ENCODE measurements around the gene COL4A2.
"Not testable (repeated sequence)": the region's sequence is repeated elsewhere in the genome, so short reads cannot be mapped to it uniquely, and the experiment has no call there.

Gene COL4A2

GRCh38 chr13:110496281-110496680 lies 189.2 kb downstream of the COL4A2 start:
- no peak for DNase-seq (ENCODE audit: low read depth)

DNA sequence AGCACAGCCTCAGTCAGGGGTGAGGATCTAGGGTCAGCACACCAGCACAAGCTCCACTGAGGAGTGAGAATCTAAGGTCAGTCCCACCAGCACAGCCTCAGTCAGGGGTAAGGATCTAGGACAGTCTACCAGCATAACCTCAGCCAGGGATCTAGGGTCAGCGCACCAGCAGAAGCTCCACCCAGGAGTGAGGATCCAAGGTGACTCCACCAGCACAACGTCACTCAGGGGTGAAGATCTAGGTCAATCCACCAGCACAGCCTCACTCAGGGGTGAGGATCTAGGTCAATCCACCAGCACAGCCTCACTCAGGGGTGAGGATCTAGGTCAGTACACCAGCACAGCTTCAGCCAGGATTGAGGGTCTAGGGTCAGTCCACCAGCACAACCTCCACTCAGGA lies 189.9 kb downstream of the COL4A2 start:
- no peak for DNase-seq (ENCODE audit: low read depth)

GRCh38 chr13:110497896-110498295 lies 190.8 kb downstream of the COL4A2 start:
- not testable (repeated sequence) for DNase-seq (ENCODE audit: low read depth)

DNA sequence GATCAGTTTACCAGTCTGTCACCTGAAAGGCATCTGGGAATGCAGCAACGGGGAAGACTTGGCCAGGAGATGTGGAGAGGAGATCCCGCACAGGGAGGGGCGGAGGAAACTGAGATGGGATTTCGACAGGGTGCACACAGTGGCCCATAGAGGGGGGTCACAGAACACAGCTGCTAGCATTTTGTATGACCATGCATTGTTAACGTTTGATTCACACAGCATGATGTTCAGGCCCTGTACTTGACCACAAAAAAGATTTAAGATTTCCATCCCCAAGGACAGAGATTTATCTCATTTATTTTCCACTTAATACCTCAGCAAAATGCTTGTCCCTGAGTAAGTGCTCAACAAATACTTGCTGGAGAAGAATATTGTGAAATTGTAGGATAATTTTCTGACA lies 191.2 kb downstream of the COL4A2 start:
- DNase-seq (ENCODE audit: low read depth) = no peak

- no peak for DNase-seq (ENCODE audit: low read depth)
These were observed 191.7 kb downstream of the COL4A2 start for GRCh38 chr13:110498765-110499164.

DNA sequence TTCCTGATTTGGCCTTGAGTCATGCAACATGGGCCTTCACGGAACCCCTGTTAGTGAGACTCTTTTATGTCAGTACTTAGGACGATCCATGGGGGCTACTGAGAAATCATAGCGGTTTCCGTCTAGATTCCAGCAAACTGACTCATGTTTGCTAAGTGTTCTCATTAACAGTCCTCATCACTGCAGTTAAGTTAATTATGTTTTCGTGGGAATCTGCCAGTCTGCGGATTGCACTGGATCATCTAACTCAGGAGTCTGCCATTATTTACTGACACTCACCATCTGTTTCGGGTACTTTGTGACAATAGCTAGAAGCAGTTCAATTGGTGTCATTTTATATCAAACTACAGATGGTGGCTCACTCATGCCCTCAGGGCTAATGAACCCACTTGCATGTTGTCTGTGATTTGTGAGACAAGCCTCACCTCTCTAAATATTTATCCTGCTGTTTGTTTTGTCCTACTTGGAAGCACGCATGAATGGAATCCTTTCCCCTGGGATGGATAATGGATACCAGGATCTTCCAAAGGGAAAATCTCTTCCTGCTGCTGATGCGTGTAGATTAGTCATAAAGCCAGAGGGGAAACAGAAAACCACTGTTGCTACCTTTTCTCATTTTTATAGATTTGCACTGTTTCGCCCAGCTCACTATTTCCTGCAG lies 192.7 kb downstream of the COL4A2 start:
- no peak for DNase-seq (ENCODE audit: low read depth)

- no peak for DNase-seq (ENCODE audit: low read depth)
These were observed 193.3 kb downstream of the COL4A2 start for GRCh38 chr13:110500341-110500740.

DNA sequence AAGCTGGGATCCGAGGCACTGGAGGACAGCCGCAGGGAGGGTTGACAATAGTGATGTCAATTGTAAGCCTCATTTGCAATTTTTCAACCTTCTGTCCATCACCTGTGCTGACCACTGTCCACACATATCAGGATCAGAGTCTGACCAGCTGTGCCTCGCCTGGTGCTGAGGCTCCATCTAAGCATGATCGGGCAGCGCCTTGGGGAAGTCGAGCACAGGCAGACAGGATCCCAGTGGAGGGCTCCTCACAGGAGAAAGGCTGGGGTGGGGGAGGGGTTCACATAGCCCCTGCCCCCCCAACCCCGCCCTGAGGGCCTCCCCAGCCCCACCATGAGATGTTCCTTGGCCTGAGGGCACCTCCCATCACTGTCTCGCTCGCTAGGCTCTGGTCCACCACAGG lies 194.1 kb downstream of the COL4A2 start:
- no peak for DNase-seq (ENCODE audit: low read depth)

DNA sequence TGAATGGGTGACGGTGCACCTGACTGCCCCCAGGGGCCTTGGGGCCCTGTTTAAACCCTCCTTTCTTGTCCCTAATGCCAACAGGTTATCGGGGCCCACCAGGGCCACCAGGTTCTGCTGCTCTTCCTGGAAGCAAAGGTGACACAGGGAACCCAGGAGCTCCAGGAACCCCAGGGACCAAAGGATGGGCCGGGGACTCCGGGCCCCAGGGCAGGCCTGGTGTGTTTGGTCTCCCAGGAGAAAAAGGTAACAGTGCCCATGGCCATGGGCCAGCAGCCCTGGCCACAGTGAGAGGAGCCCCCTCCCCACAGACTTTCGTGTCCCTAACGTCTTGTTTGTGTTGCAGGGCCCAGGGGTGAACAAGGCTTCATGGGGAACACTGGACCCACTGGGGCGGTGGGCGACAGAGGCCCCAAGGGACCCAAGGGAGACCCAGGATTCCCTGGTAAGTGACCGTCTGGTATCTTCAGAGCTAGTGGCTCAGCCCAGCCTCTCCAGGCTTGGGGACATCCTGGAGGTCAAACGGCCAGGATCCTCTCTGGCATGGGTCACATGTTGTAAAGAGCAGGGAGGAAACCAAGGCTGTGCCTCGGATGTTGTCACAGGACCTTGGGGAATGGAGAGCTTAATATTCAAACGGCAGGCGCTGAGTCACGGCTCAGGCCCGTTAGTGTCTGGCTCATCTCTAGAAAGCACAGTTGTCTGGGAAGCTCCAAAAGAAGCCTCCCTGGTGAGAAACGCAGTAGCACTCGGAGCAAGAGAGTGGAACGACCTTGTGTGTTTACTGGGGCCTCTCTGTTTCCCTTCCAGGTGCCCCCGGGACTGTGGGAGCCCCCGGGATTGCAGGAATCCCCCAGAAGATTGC lies 196.2 kb downstream of the COL4A2 start:
- DNase-seq (ENCODE audit: low read depth) = no peak

GRCh38 chr13:110503979-110504499 lies 197.0 kb downstream of the COL4A2 start:
- no peak for DNase-seq (ENCODE audit: low read depth)

- no peak for DNase-seq (ENCODE audit: low read depth)
These were observed 198.5 kb downstream of the COL4A2 start for GRCh38 chr13:110505594-110505993.

- DNase-seq (ENCODE audit: low read depth) = no peak
These were observed 199.3 kb downstream of the COL4A2 start for GRCh38 chr13:110506396-110506795.

- DNase-seq (ENCODE audit: low read depth) = no peak
These were observed 199.9 kb downstream of the COL4A2 start for GRCh38 chr13:110506859-110507566.

DNA sequence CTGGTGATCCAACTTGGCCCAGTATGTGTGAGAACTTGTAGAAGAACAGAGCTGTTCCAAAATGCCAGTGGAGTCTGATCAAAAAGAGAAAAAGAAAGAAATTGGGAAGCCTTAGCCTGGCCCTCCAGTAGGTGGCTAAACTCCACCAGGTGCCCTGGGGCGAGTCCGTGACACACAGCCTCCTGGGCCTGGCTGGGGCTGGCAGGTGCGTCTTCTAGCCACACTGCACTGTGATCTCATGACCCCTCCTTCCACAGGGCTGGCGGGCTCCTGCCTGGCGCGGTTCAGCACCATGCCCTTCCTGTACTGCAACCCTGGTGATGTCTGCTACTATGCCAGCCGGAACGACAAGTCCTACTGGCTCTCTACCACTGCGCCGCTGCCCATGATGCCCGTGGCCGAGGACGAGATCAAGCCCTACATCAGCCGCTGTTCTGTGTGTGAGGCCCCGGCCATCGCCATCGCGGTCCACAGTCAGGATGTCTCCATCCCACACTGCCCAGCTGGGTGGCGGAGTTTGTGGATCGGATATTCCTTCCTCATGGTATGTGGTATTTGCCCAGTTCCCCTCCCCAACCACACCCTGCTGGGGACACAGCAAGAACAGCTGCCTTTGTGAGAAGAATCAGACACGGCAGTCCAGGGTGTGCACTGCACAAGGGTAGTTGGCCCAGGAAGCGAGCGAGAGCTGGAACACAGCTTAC lies 200.7 kb downstream of the COL4A2 start:
- no peak for DNase-seq (ENCODE audit: low read depth)

DNA sequence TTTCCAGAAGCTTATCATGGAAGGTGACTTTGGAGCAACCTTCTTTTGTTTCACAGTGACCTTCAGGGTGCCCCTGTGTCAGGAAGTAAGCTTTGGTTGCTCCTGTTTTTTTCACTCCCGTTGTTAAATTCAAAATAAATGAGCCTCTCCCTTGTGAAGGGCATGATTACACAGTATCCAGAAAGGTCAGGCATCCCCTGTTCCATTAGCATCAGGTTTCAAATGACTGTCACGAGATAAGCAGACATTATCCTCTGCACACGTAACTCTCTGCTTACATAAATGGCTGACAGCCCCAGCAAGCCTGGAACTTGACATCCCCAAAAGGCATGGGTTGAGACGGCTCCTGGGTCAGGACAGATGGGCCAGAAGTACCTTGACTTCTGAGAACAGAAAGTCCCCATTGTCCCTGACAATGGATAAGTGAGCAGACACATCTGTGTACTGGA lies 202.4 kb downstream of the COL4A2 start:
- DNase-seq (ENCODE audit: low read depth) = no peak

- DNase-seq (ENCODE audit: low read depth) = no peak
These were observed 203.1 kb downstream of the COL4A2 start for GRCh38 chr13:110509971-110510786.

DNA sequence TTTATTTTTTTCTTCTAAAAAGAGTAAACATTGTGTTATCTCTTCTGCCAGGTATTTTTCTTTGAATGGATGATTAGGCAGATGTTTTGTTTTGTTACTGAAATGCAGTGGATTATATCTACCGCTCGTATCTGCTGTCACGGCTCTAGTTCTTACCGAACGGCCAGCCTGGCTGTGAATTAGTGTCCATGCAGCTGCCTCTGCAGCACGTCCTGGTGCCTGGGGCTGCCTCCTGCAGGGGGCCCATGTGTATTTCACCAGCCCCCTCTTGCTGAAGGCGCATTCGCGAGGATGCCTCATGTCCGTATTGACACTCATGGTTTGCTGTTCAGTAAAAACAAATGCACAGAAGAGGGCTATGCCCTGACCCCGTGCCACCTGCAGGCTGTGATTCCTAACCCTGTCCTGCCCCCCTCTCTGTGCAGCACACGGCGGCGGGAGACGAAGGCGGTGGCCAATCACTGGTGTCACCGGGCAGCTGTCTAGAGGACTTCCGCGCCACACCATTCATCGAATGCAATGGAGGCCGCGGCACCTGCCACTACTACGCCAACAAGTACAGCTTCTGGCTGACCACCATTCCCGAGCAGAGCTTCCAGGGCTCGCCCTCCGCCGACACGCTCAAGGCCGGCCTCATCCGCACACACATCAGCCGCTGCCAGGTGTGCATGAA lies 204.6 kb downstream of the COL4A2 start:
- DNase-seq (ENCODE audit: low read depth) = no peak

DNA sequence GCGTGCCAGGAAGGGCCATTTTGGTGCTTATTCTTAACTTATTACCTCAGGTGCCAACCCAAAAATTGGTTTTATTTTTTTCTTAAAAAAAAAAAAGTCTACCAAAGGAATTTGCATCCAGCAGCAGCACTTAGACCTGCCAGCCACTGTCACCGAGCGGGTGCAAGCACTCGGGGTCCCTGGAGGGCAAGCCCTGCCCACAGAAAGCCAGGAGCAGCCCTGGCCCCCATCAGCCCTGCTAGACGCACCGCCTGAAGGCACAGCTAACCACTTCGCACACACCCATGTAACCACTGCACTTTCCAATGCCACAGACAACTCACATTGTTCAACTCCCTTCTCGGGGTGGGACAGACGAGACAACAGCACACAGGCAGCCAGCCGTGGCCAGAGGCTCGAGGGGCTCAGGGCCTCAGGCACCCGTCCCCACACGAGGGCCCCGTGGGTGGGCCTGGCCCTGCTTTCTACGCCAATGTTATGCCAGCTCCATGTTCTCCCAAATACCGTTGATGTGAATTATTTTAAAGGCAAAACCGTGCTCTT lies 205.2 kb downstream of the COL4A2 start:
- no peak for DNase-seq (ENCODE audit: low read depth)

DNA sequence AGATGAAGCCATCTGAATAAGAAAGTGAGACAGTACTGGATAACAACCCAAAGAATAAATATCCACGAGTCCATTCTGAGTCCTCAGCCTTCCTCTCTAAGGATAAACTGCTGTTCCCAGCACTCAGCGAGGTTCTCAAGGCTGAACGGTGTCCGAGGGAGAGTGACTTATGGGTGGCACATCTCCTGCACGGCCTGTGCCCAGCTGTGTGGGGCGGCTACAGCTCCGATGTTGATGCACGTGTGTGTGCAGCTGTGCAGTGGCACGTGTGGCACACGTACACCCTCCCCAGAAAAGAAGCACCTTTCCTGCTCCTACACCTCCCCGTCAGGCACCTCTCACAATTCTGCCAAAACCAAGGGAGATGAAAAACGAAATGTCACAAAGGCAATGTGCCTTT lies 209.4 kb downstream of the COL4A2 start:
- DNase-seq (ENCODE audit: low read depth) = no peak
